HG03575 (cell line): ENCODE data around the gene SH3GL3.

Experiments used
- ATAC-seq: cut with Tn5 transposase; IDR thresholded peaks from one replicate; pipeline ENCODE4 v1.9.1; 2021; ENCODE audit not compliant: unreplicated experiment, insufficient number of reproducible peaks, low FRiP score; ENCODE audit errors: extremely low read depth

SH3GL3 gene

DNA sequence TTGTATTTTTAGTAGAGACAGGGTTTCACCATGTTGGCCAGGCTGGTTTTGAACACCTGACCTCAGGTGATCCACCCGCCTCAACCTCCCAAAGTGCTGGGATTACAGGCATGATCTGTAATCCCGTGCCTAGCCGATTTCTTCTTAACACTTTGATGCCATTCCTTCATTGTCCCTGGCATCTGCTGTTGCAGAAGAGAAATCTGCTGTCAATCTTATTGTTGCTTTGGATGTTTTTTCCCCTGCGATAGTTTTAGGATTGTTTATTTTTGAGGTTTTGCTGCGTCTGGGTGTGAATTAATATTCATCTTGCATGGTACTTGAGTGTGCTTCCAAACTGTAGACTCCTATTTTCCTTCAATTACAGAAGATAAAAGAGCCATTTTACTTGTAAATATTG is 107.4 kb downstream of the SH3GL3 start:
- ATAC-seq, result no peak

DNA sequence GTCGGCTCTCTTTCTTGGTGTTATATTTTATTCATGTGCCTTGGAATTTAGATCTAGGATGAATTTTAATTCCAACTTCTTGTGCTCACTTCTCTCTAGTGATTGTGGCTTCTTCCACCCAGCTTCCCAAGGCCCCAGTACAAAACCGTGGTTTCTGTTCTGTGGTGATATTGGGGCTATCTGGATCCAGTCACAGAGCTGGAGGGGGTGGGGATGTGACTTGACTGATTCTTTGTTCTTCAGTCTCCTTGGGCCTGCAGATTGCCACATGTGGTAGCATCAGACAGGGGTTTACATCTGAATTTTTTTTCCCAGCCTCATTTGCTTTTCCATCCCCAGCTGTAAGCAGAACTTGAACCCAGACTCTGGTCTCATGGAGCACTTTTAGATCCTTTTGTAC is 108.2 kb downstream of the SH3GL3 start:
- no peak for ATAC-seq

DNA sequence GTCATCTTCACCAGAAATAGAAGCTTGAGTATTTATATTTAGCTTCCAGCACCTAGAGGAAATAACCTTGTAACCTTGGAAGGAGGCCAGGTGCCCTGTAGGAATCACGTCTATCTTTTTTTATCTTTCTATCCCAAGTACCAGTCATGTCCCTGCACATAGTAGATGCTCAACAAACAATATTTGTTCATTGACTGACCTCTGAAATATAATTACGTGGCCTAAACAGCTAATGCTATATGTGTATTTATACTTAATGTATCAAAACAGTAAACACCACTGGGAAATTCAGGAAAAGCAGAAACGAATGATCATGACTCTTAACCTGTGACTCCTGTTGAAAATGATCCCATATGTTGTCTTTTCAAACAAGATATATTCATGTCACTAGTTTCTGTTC is 108.9 kb downstream of the SH3GL3 start:
- no peak for ATAC-seq

DNA sequence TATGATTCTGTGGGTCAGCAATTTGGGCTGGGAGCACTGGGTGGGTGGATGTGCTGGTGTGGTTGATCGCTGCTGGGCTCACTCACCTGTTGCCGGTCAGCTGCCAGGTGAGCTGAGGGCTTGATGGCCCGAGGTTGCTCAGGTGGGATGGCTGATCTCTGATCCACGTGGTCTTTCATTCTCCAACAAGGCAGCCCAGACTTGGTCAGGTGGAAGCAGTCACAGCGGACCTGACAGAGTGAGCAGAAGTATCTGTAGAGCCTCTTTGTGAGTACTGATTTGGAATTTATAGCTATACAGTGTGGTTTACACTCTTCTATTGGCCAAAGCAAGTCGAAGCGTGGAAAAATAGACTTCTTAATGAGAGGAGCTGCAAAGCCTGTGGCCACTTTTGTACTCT is 109.6 kb downstream of the SH3GL3 start:
- no peak for ATAC-seq

DNA sequence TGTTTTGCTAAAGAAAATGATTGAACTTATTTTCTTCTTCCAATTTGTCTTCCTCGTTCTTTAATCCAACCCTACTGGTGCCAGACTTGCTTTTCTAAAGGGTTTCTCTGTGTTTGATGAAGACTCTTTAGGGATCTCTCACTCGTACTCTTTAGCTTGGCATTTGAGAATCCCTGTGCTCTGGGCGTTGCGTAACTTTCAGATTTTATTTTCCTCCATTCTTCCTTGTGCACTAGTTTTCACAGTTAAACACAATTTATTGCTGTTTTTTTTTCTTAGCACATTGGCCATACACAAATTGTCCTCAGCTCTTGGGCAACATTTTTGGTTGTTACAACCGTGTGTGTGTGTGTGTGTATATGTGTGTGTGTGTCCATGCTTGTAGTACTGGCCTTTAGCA is 111.0 kb downstream of the SH3GL3 start:
- ATAC-seq, result no peak

DNA sequence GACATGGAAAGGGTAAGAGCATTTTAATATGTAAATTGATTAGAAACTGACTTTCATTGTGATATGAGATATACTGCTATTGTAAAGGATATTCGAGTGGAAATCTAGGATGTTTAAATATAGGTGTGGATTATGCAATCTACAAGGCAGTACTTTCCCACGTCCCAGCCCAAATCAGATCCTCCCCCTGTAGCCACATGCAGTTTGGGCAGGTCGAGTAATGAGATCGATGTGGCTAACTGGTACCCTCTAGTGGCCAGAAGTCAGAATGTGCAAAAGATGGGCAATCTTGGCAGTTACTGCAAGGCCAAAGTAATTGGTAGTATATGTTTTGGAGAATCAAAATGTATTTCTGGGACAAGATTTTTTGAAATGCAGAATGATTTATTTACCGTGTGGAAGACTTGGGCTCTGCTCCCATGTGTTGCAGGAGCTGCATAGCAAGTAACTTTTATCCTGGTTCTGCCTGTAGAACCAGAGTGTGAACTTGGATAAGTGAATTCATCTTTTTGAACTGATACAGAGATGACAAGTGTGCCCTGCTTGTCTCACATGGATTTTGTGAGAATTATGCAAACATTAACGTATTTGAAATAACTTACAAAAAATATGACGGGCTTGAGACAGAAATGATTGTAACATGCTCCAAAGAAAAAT is 112.3 kb downstream of the SH3GL3 start:
- no peak for ATAC-seq

DNA sequence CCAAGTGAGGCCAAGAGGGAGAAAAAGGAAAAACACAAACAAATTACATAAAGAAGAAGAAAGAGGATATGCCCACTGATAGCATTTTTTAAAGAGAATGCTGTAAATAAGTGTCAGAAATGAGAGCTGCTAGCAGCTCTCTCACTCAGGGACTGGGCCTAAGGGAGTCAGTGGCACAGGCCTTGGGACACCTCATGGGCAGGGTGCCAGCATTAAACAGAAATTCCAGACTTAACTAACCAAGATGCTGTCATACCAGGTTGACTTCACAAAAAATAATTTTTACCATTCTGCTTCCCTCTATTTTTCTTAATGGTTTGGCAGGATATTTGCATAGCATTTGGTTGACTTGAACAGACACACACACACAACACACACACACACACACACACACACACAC is 114.5 kb downstream of the SH3GL3 start:
- no peak for ATAC-seq

DNA sequence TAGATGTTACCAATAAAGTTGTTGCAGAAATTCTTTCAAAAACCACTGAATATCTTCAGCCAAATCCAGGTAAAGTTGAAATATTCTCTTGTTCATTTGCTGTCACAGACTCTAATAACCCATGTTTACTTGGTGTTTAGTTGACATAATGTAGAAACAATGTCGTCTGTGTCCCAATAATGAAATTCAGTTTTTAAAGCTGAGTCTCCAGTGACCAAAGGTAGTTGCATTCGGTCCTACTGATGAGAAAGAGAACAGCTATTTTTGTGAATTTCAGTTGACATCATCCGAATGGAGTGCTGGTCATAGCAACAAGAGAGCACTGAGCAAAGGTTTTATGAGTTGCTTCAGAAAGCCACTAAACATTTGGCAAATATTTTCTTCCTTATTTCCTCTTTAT is 118.0 kb downstream of the SH3GL3 start:
- ATAC-seq, result no peak

DNA sequence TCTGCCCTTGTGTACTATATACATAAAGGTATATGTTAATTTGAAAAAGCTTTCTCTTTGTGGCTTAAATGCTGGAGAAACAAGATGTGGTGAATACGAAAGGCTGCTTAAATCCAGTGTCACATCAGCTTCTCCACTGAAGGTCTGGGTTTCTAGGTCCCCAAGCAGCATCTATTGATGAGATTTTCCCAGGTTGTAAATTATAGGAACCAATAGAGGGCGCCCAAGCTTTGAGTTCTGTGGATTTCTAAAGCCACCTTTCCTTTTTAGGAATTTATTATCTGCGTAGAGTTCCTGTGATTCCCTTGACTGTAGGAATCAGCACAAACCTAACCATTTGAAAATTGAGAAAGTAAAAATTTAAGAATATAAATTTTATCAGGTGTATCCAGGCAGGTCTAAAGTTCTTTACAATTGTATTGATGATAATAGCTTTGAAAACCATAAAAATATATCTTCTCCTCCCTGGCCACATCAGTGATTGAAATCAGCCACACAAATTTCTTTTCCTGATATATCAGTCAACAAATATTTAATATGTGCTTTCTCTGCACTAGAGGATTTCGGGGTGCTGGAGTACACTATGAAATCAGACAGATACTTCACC is 118.5 kb downstream of the SH3GL3 start:
- ATAC-seq, result no peak

DNA sequence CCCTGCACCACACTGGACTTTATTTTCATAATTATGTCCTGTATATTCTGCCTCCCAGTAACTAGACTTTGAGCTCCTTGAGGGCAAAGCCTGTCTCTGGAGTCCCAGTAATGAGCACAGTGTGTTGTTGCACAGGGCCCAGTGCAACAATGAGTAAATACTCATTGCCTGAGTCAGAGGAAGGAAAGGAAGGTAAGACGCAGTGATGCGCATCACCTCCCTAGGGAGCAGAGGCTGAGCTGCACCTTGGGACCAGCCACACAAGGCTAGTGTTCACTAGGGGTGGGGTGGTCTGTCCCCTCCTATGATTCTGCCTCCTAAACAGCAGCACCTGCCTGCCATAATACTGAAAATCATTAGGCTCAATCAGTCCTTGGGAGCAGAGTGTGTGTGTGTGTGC is 120.2 kb downstream of the SH3GL3 start:
- ATAC-seq, result no peak

DNA sequence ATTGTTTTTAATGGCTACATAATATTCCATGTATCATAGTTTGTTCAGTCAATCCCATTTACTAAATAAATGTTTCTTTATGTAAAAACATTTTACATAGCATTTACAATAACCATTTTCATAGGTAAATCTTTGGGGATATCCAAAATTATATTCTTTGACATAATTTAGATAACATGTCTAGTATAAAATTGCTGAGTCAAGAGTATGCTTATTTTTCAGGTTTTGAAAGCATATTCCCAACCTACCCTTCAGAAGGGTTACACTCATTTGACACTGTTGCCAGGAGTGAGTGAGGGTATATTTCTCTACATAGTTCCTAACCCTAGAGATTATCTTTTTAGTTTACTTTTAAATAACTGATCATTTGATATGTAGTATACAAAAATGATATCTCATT is 122.2 kb downstream of the SH3GL3 start:
- no peak for ATAC-seq

DNA sequence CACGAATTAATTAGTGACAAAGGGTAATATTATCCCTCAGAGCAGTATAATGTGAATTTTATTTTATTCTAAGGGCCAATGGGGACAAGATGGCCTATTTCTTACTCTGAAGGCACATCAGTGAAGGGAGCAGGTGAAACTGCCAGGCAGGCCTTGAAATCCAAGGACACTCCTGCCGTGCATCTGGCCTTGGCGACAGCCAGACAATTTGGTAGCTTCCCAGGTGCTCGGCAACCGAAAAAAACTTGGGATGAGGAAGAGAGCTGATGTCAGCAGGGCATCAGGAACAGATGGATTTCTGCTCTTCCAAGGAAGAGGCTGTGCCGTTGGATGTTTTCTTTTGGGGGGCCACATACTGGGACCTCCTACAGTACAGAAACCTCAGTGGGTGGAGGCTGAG is 123.6 kb downstream of the SH3GL3 start:
- no peak for ATAC-seq

DNA sequence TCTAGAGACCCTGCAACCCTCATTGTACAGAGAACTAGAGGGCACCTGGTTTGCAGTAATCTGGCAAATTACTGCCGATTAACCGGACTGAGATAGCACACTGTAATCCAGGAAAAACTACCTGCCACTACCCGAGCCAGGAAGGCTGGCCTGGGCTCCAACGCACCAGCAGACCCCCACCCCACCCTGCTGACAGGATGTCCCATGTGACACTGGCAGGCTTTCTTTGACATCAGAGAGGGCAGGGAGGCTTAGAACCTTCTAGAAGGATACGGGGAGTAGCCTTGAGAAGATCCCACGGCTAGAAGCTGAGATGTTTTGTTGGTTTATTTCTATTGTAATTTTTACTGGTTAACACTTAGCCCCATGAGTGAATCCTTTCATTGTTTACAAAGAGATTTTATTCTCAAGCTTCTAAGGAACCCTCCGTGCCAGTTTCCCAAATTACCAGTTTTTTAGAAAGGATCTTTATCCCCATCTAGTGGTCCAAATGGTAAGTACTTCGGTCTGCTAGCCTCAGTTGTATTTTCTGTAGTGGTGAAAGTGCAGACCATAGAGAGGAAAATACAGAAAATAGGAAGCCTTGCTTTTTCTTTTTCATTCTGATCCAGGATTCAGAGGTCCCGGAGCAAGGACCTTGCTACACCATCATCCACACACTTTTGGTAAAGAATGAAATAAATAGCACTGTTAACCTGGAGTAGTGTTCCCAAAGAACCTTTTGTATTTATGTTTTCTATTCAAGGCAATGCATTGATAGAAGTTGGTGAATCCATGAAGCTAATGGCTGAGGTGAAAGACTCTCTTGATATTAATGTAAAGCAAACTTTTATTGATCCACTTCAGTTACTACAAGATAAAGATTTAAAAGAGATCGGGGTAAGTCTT is 124.9 kb downstream of the SH3GL3 start:
- no peak for ATAC-seq

DNA sequence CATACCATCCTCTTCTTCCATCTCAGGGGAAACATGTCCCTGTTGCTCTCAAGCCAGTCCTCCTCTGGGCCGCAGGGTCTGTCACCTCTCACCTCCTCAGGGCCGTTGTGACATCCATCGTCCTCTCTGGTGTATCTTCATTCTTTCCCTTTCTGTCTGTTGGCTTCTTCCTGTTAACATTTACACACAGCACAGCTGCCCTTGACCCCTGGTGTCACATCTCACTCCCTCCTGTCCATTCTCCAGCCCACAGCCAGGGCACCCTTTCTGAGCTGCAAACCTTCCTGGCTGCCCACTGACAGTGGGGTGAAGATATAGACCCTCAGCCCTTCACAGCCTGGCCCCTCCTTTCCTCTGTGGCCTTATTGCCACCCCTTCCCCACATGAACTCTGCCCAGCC is 127.2 kb downstream of the SH3GL3 start:
- ATAC-seq, result no peak

DNA sequence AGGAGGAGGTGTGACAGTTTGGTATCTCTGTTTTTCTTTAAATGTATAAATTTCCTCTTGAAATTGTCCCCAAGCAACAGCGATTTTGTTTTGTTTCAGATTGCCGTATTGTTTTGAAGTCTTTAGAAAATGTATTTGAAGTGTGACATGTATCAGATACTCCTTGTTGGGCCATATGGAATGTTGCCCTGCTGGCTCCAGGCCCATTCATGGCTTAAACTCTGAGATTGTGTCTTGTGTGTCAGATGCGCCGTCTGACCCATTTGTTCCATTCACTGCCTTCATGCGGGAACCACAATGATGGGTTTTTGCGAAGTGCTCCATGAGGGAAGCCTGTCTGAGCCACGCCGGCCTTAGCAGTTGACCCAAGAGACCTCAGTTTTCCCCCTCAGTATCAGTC is 131.6 kb downstream of the SH3GL3 start:
- ATAC-seq, result no peak

DNA sequence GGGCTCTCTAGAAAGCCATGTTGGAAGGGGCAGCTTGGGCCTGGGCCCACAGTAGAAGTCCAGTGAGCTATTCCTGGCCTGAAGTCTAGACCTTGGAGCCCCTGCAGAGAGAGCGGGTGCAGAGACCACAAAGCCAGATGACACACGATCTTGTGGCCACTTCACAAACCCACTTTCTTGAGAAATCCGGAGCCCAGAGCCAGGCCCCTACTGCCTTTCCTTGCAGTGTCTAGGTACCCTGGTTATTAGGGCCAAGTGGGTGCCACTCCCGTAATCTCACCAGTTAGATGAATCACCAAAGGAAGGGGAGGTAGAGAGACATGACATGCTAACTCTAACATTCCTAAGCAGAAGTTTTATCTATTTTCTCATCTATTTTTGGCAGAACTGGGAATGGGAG is 134.2 kb downstream of the SH3GL3 start:
- no peak for ATAC-seq

DNA sequence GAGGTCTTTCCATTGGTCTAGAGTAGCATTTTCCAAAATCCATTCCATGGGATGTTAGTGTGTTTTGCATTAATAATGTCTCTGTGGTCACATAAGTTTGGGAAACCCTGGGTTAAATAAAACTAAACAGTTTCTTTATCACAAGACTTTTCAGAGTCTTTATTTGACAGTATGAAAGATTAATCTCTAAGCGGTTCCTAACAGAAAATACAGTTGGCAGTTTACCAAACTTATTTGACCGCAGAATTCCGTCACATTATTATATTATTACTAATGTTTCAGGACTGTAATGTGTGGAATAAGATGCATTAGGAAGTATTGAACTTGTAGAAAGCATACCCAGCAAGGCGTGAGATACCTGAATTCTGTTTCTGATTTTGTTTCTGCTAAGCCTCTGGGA is 135.2 kb downstream of the SH3GL3 start:
- no peak for ATAC-seq

DNA sequence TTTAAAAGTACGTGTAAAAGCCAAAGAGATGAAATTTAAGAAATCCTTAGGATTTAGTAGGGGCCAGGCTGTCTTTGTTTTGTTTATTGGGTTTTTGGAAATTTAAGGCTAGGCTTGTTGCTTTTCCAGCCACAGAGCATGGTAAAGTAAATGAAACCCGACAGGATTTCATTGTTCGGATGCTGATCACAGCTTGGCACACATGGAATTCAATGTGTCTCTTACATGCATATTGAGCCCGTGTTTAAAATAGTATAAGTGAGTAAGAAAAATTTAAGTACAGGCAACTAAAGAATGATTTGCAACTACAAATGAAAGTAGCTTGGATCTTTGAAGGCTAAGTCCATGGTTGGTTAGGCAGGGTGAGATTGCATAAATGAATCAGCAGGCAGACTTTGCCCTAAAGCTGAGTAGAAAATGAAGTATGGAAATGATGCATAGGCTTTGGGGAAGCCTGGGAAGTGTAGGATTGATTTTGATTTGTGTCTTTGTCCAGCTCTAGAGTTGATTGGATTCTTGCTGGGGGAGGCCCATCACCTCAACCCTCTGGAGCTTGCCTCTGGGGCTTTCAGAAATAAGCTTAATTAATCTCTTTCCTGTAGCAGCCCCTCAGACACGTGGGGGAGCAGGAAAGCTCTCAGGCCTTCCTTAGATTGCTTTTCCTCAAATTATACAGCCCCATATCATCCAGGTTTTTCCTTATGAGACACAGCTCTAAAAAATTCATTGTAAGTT is 138.6 kb downstream of the SH3GL3 start:
- no peak for ATAC-seq

DNA sequence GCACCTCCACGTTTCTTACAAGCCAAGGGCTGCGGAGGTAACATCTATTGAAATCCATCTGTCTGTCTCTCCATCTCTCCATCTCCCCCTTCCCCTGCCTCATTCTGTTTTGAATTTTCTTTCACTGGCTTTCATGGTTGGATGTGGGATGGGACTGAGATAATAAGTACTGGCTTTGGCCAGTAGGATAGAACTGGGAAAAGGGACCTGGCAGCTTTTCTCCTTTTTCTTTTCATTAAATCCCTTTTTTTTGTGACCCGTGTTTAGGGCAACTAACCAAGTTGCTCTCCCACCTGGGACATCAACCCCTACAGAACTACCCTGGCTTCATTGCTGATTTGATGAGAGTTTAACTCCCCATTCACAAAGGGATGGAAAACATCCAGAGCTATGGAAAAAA is 139.9 kb downstream of the SH3GL3 start:
- no peak for ATAC-seq

DNA sequence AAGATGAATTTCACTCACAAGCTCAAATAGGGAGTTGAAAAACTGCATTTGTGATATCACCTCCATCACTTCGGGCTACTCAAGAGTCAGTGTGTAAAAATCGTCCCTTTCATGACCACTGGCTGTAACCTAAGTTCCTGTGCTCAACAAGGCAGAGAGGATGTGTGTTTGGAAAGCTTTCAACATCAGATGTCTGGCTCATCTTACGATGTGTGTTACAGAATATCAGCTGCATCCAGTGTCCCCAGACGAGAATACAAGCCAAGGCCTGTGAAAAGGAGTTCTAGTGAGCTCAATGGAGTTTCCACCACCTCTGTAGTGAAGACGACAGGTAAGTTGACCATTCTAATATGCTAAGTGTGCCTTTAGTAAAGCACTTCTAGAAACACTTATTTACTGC is 141.3 kb downstream of the SH3GL3 start:
- ATAC-seq, result no peak
